ENCODE results near the gene ZFHX3.

The ZFHX3 gene

DNA sequence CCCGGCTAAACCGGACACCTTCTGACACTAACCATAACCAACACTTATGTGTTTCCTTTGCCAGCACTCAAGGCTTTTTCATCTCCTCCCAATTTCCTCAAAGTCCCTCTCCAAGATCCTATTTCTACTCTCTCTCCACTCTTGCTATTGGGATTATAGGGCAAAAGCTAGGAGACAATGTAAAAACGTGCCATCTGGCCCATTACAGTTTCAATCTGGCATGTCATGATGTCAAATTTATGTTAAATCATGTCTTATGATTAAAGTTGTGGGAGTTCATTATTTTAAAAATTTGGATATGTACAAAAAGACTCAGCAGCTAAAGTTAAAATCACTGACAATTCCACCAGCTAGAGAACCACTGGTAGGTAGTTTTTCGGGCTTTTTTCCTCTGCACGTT, 77.3 kb downstream of the ZFHX3 start:
- Histone ChIP-seq H3K4me3 (no peak overlapping the region), H3K9ac (ENCODE audit: insufficient read length) (no peak overlapping the region), H3K9me3 (ENCODE audit: low read depth, low read length) (no peaks in the 10 kb centered on the region), H3K27ac (no peak overlapping the region), H3K36me3 (ENCODE audit: insufficient read depth, low read length) (no peaks in the 10 kb centered on the region)
- TF ChIP-seq EZH2 (IDR thresholded peaks at IDR 0.05): no peak
- TF ChIP-seq POLR2AphosphoS5 (IDR thresholded peaks at IDR 0.05; ENCODE audit: borderline replicate concordance, low read depth, low read length): no peak
- TF ChIP-seq FOXP2 (optimal IDR thresholded peaks at IDR 0.05; ENCODE audit: control extremely low read depth, extremely low read length, insufficient read depth): no peak
- no peak for DNase-seq (ENCODE audit: low read depth, low spot score)

DNA sequence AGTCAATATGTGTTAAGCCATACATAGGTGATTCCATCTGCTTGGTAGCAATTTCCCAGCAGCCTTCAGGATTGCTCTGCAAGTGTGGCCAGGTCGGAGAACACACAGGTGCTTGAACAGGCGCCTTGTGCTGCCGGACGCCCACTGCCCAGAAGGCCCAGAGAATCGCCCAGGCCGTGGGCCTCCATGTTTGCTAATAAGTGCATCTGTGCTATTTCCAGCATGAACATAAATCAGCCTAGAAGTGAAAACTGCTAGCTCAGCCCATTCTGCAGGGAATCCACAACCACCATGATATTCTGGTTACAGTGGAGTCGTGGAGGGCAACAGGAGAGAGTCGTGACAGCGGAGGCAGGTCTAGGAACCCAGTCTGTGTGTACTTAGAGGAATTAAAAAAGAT, 78.1 kb downstream of the ZFHX3 start:
- DNase-seq (ENCODE audit: low read depth, low spot score): no peak
- Histone ChIP-seq H3K36me3 (ENCODE audit: insufficient read depth, low read length) (no peaks in the 10 kb centered on the region), H3K9me3 (ENCODE audit: low read depth, low read length) (no peaks in the 10 kb centered on the region), H3K27ac (no peak overlapping the region), H3K4me3 (no peak overlapping the region), H3K9ac (ENCODE audit: insufficient read length) (no peak overlapping the region)
- TF ChIP-seq POLR2AphosphoS5 (IDR thresholded peaks at IDR 0.05; ENCODE audit: borderline replicate concordance, low read depth, low read length) (no peak), EZH2 (IDR thresholded peaks at IDR 0.05) (no peak)

DNA sequence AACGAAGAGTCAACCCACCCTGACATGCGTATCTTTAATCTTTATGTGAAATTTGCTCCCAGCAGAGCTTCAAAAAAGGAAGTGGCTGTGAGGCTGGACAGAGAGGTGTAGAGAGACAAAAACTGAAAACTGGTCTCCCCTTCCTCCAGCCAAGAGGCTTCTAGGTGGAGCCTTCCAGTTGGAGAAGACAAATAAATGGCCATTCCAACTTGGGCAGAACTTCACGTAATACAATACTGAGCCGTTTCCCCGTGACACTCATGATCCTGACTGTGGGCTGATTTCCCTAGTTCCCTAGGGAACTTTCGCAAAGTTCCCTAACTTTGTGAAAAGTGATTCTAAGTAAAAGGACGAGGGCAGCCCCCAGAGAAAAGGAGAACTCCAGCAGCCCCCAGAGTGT, 78.8 kb downstream of the ZFHX3 start:
- Histone ChIP-seq H3K36me3 (ENCODE audit: insufficient read depth, low read length) (no peaks in the 10 kb centered on the region), H3K27ac (no peak overlapping the region), H3K4me3 (no peak overlapping the region), H3K9ac (ENCODE audit: insufficient read length) (no peak overlapping the region), H3K9me3 (ENCODE audit: low read depth, low read length) (no peaks in the 10 kb centered on the region)
- no peak for DNase-seq (ENCODE audit: low read depth, low spot score)
- TF ChIP-seq EZH2 (IDR thresholded peaks at IDR 0.05) (no peak), POLR2AphosphoS5 (IDR thresholded peaks at IDR 0.05; ENCODE audit: borderline replicate concordance, low read depth, low read length) (no peak), FOXP2 (optimal IDR thresholded peaks at IDR 0.05; ENCODE audit: control extremely low read depth, extremely low read length, insufficient read depth) (no peak)

DNA sequence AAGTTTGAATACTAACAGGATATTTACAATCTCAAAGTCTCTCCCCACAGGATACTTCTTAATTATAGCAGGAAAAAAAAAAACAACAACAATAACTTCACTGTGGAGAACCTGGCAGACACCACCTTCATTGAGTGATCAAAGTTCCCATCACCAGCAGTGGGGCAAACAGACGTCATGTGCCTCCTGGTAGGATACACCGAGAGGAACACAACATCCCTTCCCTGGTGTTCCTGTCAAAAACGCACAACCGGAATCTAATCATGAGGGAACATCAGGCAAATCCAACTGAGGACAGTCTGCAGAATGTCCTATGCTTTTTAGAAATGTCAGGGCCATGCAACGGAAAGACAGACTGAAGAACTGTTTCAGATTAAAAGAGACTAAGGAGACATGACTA, 80.0 kb downstream of the ZFHX3 start:
- Histone ChIP-seq H3K36me3 (ENCODE audit: insufficient read depth, low read length) (no peaks in the 10 kb centered on the region), H3K4me3 (no peak overlapping the region), H3K27ac (no peak overlapping the region), H3K9ac (ENCODE audit: insufficient read length) (no peak overlapping the region), H3K9me3 (ENCODE audit: low read depth, low read length) (no peaks in the 10 kb centered on the region)
- DNase-seq (ENCODE audit: low read depth, low spot score): no peak
- TF ChIP-seq POLR2AphosphoS5 (IDR thresholded peaks at IDR 0.05; ENCODE audit: borderline replicate concordance, low read depth, low read length) (no peak), FOXP2 (optimal IDR thresholded peaks at IDR 0.05; ENCODE audit: control extremely low read depth, extremely low read length, insufficient read depth) (no peak), EZH2 (IDR thresholded peaks at IDR 0.05) (no peak)

DNA sequence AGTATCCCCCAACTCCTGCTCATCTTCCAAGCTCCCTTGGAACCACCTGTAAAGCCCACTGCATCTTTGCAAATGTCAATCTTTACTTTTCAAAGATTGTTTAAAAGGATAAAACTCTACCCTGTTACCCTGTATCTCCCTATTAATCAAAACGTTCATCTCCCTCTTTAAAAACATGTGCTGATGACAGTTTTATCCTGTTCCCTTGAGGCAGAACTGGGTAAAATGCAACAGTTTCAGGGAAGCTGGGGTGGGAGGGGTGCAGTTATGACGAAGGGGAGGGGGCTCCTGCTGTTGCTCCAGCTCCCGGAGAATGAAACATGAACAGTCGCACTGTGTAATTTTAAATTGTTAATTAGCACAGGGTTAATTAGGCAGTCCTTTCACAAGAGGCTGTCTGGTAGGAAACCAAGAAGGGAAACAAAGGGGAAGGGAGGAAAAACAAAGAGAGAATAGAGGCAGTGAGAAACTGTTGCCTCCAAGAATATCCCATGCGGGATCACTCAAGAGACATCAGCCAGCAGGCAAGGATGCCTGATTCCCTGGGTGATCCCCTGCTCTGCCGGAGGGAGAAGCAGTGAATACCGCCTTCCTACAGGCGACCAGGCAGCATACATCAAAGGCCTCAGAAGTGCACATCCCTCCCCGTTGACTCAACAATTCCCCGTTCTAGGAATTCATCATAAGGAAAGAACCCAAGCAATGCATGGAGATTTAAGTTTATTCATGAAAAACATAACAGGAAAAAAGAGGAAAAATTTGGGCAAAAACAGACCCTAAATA, 84.2 kb downstream of the ZFHX3 start:
- Histone ChIP-seq H3K4me3 (no peak overlapping the region), H3K9ac (ENCODE audit: insufficient read length) (no peak overlapping the region), H3K27ac (no peak overlapping the region), H3K36me3 (ENCODE audit: insufficient read depth, low read length) (no peaks in the 10 kb centered on the region), H3K9me3 (ENCODE audit: low read depth, low read length) (no peaks in the 10 kb centered on the region)
- no peak for TF ChIP-seq EZH2 (IDR thresholded peaks at IDR 0.05)
- no peak for TF ChIP-seq POLR2AphosphoS5 (IDR thresholded peaks at IDR 0.05; ENCODE audit: borderline replicate concordance, low read depth, low read length)
- no peak for TF ChIP-seq FOXP2 (optimal IDR thresholded peaks at IDR 0.05; ENCODE audit: control extremely low read depth, extremely low read length, insufficient read depth)
- no peak for DNase-seq (ENCODE audit: low read depth, low spot score)

DNA sequence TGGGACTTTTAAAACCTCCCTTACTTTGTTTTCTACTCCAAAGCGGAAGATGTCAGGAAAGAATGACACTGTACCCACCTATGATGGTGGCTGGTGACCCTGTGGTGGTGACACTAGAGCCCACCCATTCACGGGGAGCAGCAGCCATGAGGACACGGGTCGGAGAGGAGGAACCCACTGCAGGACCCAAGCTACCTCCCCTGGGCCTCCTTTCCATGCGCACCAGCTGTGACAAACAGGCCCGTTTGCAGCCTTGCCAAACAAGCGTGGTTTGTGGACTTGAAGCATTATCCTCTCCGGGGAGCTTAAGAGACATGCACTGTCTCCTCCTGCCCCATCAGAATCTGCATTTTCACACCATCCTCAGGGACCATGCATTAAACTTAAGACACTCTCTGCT, 85.6 kb downstream of the ZFHX3 start:
- no peak overlapping the region for H3K4me3 ChIP-seq
- H3K9ac ChIP-seq (ENCODE audit: insufficient read length): no peak overlapping the region
- TF ChIP-seq POLR2AphosphoS5 (IDR thresholded peaks at IDR 0.05; ENCODE audit: borderline replicate concordance, low read depth, low read length) (no peak), EZH2 (IDR thresholded peaks at IDR 0.05) (no peak), FOXP2 (optimal IDR thresholded peaks at IDR 0.05; ENCODE audit: control extremely low read depth, extremely low read length, insufficient read depth) (no peak)
- no peak overlapping the region for H3K27ac ChIP-seq
- H3K9me3 ChIP-seq (ENCODE audit: low read depth, low read length): no peaks in the 10 kb centered on the region
- H3K36me3 ChIP-seq (ENCODE audit: insufficient read depth, low read length): no peaks in the 10 kb centered on the region
- DNase-seq (ENCODE audit: low read depth, low spot score): no peak

DNA sequence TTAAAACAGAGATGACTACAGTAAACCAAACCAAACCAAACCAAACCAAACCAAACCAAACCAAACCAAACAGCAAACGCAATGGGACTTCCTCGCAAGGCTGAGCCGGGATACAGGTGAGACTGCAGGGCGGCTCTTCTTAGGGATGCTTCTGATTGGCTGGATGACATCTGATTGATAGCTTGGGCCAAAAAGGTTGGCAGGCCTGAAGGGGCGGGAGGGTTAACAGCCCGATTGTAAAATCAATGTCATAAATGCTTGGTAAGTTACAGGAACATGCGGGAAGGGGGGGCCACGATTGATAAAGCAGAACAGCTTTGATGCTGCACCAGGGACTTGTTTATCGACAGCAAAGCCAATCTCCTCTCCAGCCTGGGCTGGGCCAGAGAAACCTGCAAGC, 86.1 kb downstream of the ZFHX3 start:
- Histone ChIP-seq H3K4me3 (no peak overlapping the region), H3K36me3 (ENCODE audit: insufficient read depth, low read length) (no peaks in the 10 kb centered on the region), H3K9me3 (ENCODE audit: low read depth, low read length) (no peaks in the 10 kb centered on the region), H3K9ac (ENCODE audit: insufficient read length) (no peak overlapping the region), H3K27ac (no peak overlapping the region)
- no peak for DNase-seq (ENCODE audit: low read depth, low spot score)
- TF ChIP-seq FOXP2 (optimal IDR thresholded peaks at IDR 0.05; ENCODE audit: control extremely low read depth, extremely low read length, insufficient read depth) (no peak), EZH2 (IDR thresholded peaks at IDR 0.05) (no peak), POLR2AphosphoS5 (IDR thresholded peaks at IDR 0.05; ENCODE audit: borderline replicate concordance, low read depth, low read length) (no peak)

DNA sequence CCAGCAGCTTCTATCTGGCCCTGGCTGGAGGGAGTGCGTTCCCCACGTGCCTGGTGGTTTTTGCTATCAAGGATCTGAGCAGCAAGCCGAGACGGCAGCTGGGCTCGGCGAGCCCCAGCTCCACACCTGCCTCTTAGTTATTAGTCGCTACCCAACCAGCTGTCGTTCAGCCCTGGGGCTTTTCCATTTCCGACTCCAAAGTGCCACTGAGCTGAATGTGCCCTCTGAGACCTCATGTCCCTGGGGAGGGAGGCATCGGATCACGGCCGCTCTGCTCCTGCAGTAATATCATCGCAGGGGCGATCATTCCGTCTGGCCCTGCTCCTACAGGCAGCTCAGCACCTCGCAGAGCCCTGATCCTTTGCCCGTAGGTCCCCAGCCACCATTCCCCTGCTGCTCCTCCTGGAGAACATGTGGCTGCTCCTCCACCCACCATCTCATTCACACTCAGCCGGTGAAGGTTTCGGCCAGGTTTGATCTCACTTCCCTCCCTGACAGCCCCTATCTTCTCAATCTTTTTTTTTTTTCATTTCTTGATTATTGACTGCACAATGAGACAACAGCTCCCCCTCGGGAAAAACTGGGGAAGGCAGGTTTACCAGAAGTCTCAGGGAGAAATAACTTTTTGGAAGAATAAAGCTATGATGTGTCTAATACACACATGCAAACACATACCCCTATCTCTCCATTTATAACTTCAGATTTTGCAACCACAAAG, 86.7 kb downstream of the ZFHX3 start:
- Histone ChIP-seq H3K9me3 (ENCODE audit: low read depth, low read length) (no peaks in the 10 kb centered on the region), H3K27ac (no peak overlapping the region), H3K36me3 (ENCODE audit: insufficient read depth, low read length) (no peaks in the 10 kb centered on the region), H3K4me3 (no peak overlapping the region), H3K9ac (ENCODE audit: insufficient read length) (no peak overlapping the region)
- TF ChIP-seq FOXP2 (optimal IDR thresholded peaks at IDR 0.05; ENCODE audit: control extremely low read depth, extremely low read length, insufficient read depth): no peak
- no peak for TF ChIP-seq EZH2 (IDR thresholded peaks at IDR 0.05)
- no peak for TF ChIP-seq POLR2AphosphoS5 (IDR thresholded peaks at IDR 0.05; ENCODE audit: borderline replicate concordance, low read depth, low read length)
- DNase-seq (ENCODE audit: low read depth, low spot score): no peak

Data from SK-N-MC (cell line).